ENCODE data around the gene TXNDC2.

TXNDC2 gene

GRCh38 chr18:9848170-9848879 is 37.4 kb upstream of the TXNDC2 start:
- no peak for TF ChIP-seq POLR2AphosphoS5 (IDR thresholded peaks at IDR 0.05; ENCODE audit: borderline replicate concordance, low read depth, low read length)
- no peak for TF ChIP-seq EZH2 (IDR thresholded peaks at IDR 0.05)
- no peak for TF ChIP-seq FOXP2 (optimal IDR thresholded peaks at IDR 0.05; ENCODE audit: control extremely low read depth, extremely low read length, insufficient read depth)
- Histone ChIP-seq H3K9me3 (ENCODE audit: low read depth, low read length) (no peaks in the 10 kb centered on the region), H3K9ac (ENCODE audit: insufficient read length) (no peak overlapping the region), H3K36me3 (ENCODE audit: insufficient read depth, low read length) (no peaks in the 10 kb centered on the region), H3K4me3 (no peak overlapping the region), H3K27ac (no peak overlapping the region)
- DNase-seq (ENCODE audit: low read depth, low spot score), result no peak

GRCh38 chr18:9849407-9850283 is 36.1 kb upstream of the TXNDC2 start:
- TF ChIP-seq POLR2AphosphoS5 (IDR thresholded peaks at IDR 0.05; ENCODE audit: borderline replicate concordance, low read depth, low read length), result peak; percentile 33; the same call in 1 of the 2 replicates
- no peak for TF ChIP-seq FOXP2 (optimal IDR thresholded peaks at IDR 0.05; ENCODE audit: control extremely low read depth, extremely low read length, insufficient read depth)
- DNase-seq (ENCODE audit: low read depth, low spot score), result peak; percentile 63
- no peak overlapping the region for H3K27ac ChIP-seq
- H3K36me3 ChIP-seq (ENCODE audit: insufficient read depth, low read length), result no peaks in the 10 kb centered on the region
- H3K9ac ChIP-seq (ENCODE audit: insufficient read length), result no peak overlapping the region
- no peaks in the 10 kb centered on the region for H3K9me3 ChIP-seq (ENCODE audit: low read depth, low read length)
- peak overlapping the region; percentile 10 for H3K4me3 ChIP-seq

DNA sequence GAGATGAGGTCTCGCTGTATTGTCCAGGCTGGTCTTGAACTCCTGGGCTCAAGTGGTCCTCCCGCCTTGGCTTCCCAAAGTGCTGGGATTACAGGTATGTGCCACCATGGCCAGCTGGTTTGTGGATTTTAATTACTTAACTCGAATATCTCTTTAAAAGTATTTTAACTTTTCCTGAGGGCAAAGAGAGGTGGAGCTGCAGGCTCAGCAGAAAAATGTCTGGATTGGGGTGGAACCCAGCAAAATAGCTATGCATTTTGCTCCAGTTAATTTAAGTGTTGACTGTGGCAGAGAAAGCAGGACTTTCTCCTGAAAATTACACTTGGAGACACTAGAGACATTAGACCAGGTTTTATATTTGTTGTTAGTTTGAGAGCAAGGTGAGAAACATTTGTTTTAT is 35.5 kb upstream of the TXNDC2 start:
- no peak for DNase-seq (ENCODE audit: low read depth, low spot score)
- Histone ChIP-seq H3K36me3 (ENCODE audit: insufficient read depth, low read length) (no peaks in the 10 kb centered on the region), H3K4me3 (peak overlapping the region; percentile 10), H3K27ac (no peak overlapping the region), H3K9me3 (ENCODE audit: low read depth, low read length) (no peaks in the 10 kb centered on the region), H3K9ac (ENCODE audit: insufficient read length) (no peak overlapping the region)
- TF ChIP-seq EZH2 (IDR thresholded peaks at IDR 0.05), result no peak
- TF ChIP-seq POLR2AphosphoS5 (IDR thresholded peaks at IDR 0.05; ENCODE audit: borderline replicate concordance, low read depth, low read length), result no peak
- TF ChIP-seq FOXP2 (optimal IDR thresholded peaks at IDR 0.05; ENCODE audit: control extremely low read depth, extremely low read length, insufficient read depth), result no peak

DNA sequence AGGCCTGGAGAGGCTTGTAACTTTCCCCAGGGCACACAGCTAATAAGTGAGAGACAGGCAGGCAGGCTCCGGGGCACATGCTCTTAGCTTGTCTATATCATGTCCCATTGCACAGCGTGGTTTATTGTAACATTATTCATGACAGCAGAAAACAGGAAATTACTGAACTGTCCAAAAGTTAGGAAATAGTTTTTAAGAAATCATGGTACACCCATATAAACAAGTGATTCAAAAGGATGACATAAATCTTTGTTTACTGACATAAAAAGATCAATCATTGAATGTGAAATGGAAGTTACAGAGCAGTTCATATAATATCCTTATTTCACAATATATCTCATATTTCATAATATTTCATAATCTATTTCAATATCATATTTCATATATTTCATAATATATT is 34.3 kb upstream of the TXNDC2 start:
- Histone ChIP-seq H3K27ac (no peak overlapping the region), H3K36me3 (ENCODE audit: insufficient read depth, low read length) (no peaks in the 10 kb centered on the region), H3K9me3 (ENCODE audit: low read depth, low read length) (no peaks in the 10 kb centered on the region), H3K4me3 (no peak overlapping the region), H3K9ac (ENCODE audit: insufficient read length) (no peak overlapping the region)
- no peak for TF ChIP-seq FOXP2 (optimal IDR thresholded peaks at IDR 0.05; ENCODE audit: control extremely low read depth, extremely low read length, insufficient read depth)
- DNase-seq (ENCODE audit: low read depth, low spot score), result peak; percentile 50

DNA sequence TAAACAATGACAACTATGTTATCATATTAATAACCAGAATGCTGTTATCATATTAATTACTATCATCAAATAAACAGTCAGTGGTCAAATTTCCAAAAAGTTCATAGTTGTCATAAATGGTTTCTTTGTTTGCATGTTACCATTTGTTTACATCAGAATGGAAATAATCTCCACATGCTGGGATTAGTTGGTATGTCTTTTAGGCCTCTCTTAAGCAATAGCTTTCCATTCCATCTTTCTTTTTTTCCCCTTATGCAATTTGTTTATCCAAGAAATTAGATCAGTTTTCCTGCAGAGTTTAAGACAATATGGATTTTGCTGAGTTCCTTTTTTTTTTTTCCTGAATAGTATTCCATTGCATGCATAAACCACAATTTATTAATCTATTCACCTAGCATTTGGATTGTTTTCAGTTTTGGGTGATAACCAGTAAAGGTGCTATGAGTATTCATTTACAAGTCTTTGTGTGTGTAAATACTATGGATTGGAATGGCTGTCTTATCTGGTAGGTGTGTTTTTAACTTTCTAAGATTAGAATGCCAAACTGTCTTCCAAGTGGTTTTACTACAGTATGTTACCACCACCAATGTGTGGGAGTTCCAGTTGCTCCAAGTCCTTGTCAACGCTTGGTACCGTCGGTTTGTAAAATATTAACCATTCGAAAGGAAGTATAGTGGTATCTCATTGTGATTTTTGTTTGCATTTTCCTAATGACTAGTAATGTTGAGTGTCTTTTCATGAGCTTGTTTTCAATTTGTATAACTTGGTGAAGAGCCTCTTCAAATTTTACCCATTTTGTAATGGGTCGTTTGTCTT is 33.3 kb upstream of the TXNDC2 start:
- Histone ChIP-seq H3K4me3 (no peak overlapping the region), H3K9me3 (ENCODE audit: low read depth, low read length) (no peaks in the 10 kb centered on the region), H3K27ac (no peak overlapping the region), H3K9ac (ENCODE audit: insufficient read length) (no peak overlapping the region), H3K36me3 (ENCODE audit: insufficient read depth, low read length) (no peaks in the 10 kb centered on the region)
- DNase-seq (ENCODE audit: low read depth, low spot score), result no peak
- TF ChIP-seq EZH2 (IDR thresholded peaks at IDR 0.05), result no peak
- no peak for TF ChIP-seq POLR2AphosphoS5 (IDR thresholded peaks at IDR 0.05; ENCODE audit: borderline replicate concordance, low read depth, low read length)
- TF ChIP-seq FOXP2 (optimal IDR thresholded peaks at IDR 0.05; ENCODE audit: control extremely low read depth, extremely low read length, insufficient read depth), result no peak

DNA sequence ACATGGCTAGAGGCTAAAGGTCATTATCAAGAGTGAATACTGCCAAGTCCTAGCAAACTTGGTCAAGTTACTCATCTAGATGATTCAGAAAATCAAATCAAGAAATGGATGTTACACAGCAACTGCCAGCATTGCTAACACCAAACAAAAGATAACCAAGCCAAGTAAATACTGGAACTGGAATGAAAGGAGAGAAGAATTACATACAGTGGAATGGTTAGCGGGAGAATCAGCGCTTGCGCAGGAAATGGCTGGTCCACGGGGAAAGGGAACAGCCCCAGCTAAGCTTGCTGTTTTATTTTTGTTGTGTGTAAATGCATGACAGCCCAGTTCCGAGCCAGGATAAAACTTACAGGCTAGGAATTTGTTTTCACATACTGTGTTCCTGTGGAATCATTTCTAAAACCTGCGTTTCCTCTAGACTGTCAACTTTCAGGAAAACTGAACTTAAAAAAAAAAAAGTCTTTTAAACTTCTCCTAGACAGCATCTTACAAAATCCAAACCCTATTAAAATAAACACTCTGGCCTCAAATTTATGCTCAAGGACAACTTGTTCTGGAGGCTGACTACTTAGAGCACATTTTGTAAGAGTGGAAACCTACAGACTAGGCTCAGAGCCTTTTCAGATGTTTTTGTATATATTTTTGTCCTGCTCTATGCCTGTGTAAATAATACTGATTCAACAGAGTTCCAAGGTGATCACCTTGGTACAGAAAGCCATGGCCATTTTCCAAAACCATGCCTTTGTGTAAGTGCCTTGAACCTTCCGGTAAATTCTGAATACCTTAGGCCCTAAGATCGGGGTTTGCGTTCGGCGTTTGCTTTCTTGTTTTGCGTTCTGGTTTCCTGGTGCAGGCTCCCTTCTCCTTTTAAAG is 30.7 kb upstream of the TXNDC2 start:
- Histone ChIP-seq H3K9ac (ENCODE audit: insufficient read length) (no peak overlapping the region), H3K4me3 (no peak overlapping the region), H3K36me3 (ENCODE audit: insufficient read depth, low read length) (no peaks in the 10 kb centered on the region), H3K27ac (no peak overlapping the region), H3K9me3 (ENCODE audit: low read depth, low read length) (no peaks in the 10 kb centered on the region)
- TF ChIP-seq POLR2AphosphoS5 (IDR thresholded peaks at IDR 0.05; ENCODE audit: borderline replicate concordance, low read depth, low read length) (no peak), EZH2 (IDR thresholded peaks at IDR 0.05) (no peak), FOXP2 (optimal IDR thresholded peaks at IDR 0.05; ENCODE audit: control extremely low read depth, extremely low read length, insufficient read depth) (no peak)
- no peak for DNase-seq (ENCODE audit: low read depth, low spot score)

GRCh38 chr18:9855681-9856080 is 30.1 kb upstream of the TXNDC2 start:
- H3K4me3 ChIP-seq, result no peak overlapping the region
- H3K9ac ChIP-seq (ENCODE audit: insufficient read length), result no peak overlapping the region
- DNase-seq (ENCODE audit: low read depth, low spot score), result no peak
- H3K27ac ChIP-seq, result no peak overlapping the region
- no peak for TF ChIP-seq EZH2 (IDR thresholded peaks at IDR 0.05)
- no peak for TF ChIP-seq FOXP2 (optimal IDR thresholded peaks at IDR 0.05; ENCODE audit: control extremely low read depth, extremely low read length, insufficient read depth)
- no peak for TF ChIP-seq POLR2AphosphoS5 (IDR thresholded peaks at IDR 0.05; ENCODE audit: borderline replicate concordance, low read depth, low read length)
- H3K36me3 ChIP-seq (ENCODE audit: insufficient read depth, low read length), result no peaks in the 10 kb centered on the region
- H3K9me3 ChIP-seq (ENCODE audit: low read depth, low read length), result no peaks in the 10 kb centered on the region

All from SK-N-MC (cell line).